Measurements from ENCODE around the gene RGS21. TPM values are rescaled to one million over a fixed set of nuclear protein-coding genes. Genes with fewer than 3 reads are reported as not detected.

The RGS21 gene, protein sequence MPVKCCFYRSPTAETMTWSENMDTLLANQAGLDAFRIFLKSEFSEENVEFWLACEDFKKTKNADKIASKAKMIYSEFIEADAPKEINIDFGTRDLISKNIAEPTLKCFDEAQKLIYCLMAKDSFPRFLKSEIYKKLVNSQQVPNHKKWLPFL
- not detected for total RNA-seq
- polyA plus RNA-seq, result not detected
- long read RNA-seq, donor 1, result 0 reads
- long read RNA-seq, donor 2, result 0 reads
- long read RNA-seq, donor 3, result 0 reads

DNA sequence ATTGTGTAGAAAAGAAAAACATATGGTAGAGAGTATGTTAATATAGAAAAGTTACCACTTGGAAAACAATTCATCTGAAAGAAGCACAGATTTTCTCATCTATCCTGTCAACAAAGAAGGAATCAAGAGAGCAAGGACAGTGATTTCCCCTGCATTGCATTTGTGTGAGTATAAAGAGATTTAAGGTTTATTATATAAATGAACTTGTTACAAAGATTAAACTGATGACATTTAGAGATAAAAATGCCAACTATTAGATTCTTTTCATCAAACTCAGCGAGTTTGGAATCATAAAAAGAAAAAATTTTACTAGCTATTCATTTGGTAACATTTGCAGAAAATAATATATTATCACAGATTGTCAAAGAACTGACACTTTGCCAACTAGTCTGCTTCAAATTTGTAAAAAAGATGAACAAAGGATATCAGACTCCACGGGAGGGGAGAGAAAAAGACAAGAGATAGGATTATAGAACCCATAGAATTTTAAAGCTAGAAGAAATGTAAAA is at the start of gene RGS21:
Gene RGS21, plus strand, starts transcription at position 51 of the 509 bp plus-strand sequence. CDS start 26,045 bp downstream, outside the sequence.
- Histone ChIP-seq H3K4me1 (no peaks in the 10 kb centered on the region), H3K27ac (no peak within 1 kb of the TSS), H3K4me3 (no peak within 1 kb of the TSS), H3K27me3 (no peaks in the 10 kb centered on the region), H3K36me3 (no peaks in the 10 kb centered on the region), H3K9me3 (no peaks in the 10 kb centered on the region)
- DNase-seq (no peak), ATAC-seq (no peak)
- 25 to 45% methylated on average over 2 of the region's 2 CpGs for WGBS, 2 donors
- intact Hi-C loops (cut with DNase I), result no loop called here
- TF ChIP-seq CTCF (IDR thresholded peaks at IDR 0.05), result no peak

- Histone ChIP-seq H3K27me3 (no peaks in the 10 kb centered on the region), H3K4me1 (peaks cover 0 to 3% (median 0%) of the 10 kb centered on the region in 9 donors), H3K9me3 (peaks cover 0 to 3% (median 0%) of the 10 kb centered on the region in 11 donors), H3K36me3 (no peaks in the 10 kb centered on the region), H3K4me3 (no peak overlapping the region), H3K27ac (no peak overlapping the region)
- no peak for ATAC-seq
- TF ChIP-seq CTCF (IDR thresholded peaks at IDR 0.05), result no peak
- DNase-seq, result no peak
- 85 to 92% methylated on average over 6 of the region's 6 CpGs for WGBS, 2 donors
- intact Hi-C loops (cut with DNase I), result no loop called here
Observed at GRCh38 chr1:192268468-192269052, 48.2 kb upstream of the RGS21 start.

DNA sequence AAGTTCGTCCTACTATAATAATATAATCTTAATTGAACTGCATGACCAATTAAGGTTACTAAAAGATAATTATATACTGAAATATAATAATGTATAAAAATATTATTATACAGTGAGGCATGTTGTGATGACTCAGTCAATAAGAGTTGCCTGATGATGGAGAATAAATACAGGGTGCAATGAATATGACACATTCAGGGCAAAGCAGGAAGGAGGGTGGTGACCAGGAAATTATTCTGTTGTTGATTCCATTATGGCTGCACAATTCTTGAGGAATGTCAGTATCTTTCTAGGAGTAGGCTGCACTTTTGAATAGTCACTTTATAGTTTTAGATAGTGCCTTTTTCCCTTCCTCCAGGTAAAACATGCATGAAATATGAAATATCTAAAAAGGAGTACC is 46.4 kb upstream of the RGS21 start:
- no peaks in the 10 kb centered on the region for H3K36me3 ChIP-seq
- H3K9me3 ChIP-seq, result peaks cover 0 to 3% (median 0%) of the 10 kb centered on the region in 11 donors
- no peaks in the 10 kb centered on the region for H3K27me3 ChIP-seq
- no peak for DNase-seq
- ATAC-seq, result no peak
- TF ChIP-seq CTCF (IDR thresholded peaks at IDR 0.05), result no peak
- intact Hi-C loops (cut with DNase I), result no loop called here
- WGBS, 2 donors, result 66 to 93% methylated on average over 1 of the region's 1 CpG
- no peak overlapping the region for H3K4me3 ChIP-seq
- no peaks in the 10 kb centered on the region for H3K4me1 ChIP-seq
- H3K27ac ChIP-seq, result no peak overlapping the region

DNA sequence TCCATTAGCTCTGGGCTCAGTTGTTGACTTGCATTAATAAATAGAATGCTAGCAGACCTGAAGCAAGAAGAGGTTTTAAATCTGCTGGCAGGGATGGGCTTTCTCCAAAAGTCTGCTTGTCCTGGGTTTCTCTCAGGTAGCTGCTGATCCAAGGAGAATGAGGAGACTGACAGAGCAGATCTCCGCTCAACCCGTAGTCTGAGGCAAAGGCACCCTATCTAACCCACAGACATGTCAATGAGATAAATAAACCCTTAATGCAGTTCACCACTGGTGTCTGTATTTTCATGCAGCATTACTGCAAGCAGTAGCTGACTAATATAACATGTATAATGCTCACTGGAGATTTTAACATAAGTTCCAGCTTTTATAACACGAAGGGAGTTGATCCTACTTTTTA is 44.1 kb upstream of the RGS21 start:
- no peak overlapping the region for H3K4me3 ChIP-seq
- ATAC-seq, result no peak
- TF ChIP-seq CTCF (IDR thresholded peaks at IDR 0.05), result no peak
- no peak overlapping the region for H3K27ac ChIP-seq
- no peak for DNase-seq
- no peaks in the 10 kb centered on the region for H3K36me3 ChIP-seq
- 59 to 62% methylated on average over 3 of the region's 3 CpGs for WGBS, 2 donors
- H3K27me3 ChIP-seq, result no peaks in the 10 kb centered on the region
- intact Hi-C loops (cut with DNase I), result no loop called here
- no peaks in the 10 kb centered on the region for H3K4me1 ChIP-seq
- peaks cover 0 to 3% (median 0%) of the 10 kb centered on the region in 11 donors for H3K9me3 ChIP-seq

Data from heart right ventricle (tissue), 16 donors.